T-helper 1 cell treated with Interleukin-12 subunit alpha and Interleukin-12 subunit beta and Interleukin-4 antibody, amounts not matched to agents 30 ng/mL and 1 ng/mL, for 36 hours (primary cell): ENCODE measurements around the gene AIDA. TPM values are rescaled to one million over a fixed set of nuclear protein-coding genes. Genes with fewer than 3 reads are reported as not detected.
"Not testable (repeated sequence)": the region's sequence is repeated elsewhere in the genome, so short reads cannot be mapped to it uniquely, and the experiment has no call there.

Experiments used
- intact Hi-C: fragments of 100-400 bp; cut with micrococcal nuclease; formaldehyde crosslinking; loops from one replicate; pipeline ENCODE4 v1.15.1; 2024
- total RNA-seq: library from RNA; stranded (reverse); gene quantifications from 2 replicates; pipeline ENCODE4 v1.2.3, GENCODE V29; 2022

Gene AIDA
- total RNA-seq, 1 donor from 2014 or later, result 57.2 TPM

- intact Hi-C loops, result loop anchor here (1.0 to 10.0 kb wide), 13 partner anchors 69 to 1911 kb away; partner anchors contain the start of genes DEGS1, FBXO28, NVL and TLR5
Measured at GRCh38 chr1:222713091-222713961, 1.0 kb upstream of the AIDA start.

DNA sequence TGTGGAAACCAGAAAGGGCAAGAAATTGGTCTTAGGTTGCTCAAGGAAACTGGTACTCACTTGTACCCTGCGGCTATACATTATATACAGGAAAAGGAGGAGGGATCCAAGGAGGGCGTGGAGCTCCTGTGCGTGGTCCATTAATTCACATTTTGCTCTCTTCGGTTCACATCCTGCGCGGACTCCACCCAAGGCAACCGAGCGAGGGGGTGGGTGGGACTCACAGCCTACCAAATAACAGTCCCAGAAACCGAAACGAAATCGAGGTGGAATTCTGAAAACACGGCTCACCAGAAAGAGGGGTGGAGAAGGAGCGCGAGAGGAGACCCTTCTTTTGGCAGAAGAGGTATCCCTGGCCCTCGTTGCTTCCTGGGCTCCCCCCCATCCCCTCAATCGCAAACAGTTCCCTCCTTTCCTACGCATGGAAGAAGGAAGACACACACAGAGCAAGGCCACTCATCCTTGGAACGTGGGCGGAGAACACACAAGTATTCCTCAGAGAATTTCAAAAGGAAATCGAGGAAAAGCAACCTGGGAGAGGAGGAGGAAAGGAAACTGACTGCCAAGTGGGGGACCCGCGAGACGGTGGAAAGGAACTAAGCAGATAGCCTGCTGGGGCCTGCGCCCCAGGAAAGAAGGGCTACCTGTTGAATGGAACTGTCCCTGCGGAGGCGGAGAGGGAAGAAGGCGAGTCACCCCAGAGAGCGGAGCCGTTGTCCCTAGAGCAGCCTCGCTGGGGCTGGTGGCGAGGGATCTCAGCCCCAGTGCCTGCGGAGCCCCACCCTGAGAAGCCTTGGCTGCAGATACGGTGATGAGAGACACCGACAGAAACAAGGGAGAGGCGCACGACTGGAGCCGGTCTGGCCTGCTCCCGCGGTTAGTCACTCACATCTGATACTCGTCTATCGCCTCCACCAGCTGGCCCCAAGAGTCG is 705 bp downstream of the AIDA start:
- intact Hi-C loops, result loop anchor here (1.0 to 10.0 kb wide), 13 partner anchors 23 to 1913 kb away; partner anchors contain the start of genes CNIH4, DEGS1, DISP1 and DUSP10

GRCh38 chr1:222709700-222710153 is 2.6 kb downstream of the AIDA start:
- intact Hi-C loops, result loop anchor here (2.0 to 10.0 kb wide), 5 partner anchors 21 to 1915 kb away; partner anchors contain the start of genes FBXO28 and NVL

- intact Hi-C loops, result no loop called here
Measured at GRCh38 chr1:222706815-222707214, 5.5 kb downstream of the AIDA start.

- intact Hi-C loops, result no loop called here
Measured at GRCh38 chr1:222704260-222704659, 8.0 kb downstream of the AIDA start.

DNA sequence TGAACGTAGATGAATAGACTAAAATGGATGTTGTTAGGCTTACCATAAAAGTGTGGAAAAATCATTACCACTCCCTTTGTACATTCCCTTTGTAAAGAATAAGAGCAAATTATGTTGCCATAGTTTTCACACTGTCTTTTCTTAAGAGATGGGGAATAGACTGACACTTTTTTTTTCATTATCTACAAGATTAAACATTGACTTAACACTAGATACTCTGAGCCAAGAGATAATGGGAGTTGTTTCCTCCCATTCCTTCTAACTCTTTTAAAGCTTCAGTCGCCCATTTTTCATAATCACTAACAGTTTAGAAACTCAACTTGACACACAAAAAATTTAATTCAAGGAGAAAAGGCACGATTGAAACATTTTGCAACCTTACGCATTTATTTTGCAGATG is 10.1 kb downstream of the AIDA start:
- intact Hi-C loops, result no loop called here

DNA sequence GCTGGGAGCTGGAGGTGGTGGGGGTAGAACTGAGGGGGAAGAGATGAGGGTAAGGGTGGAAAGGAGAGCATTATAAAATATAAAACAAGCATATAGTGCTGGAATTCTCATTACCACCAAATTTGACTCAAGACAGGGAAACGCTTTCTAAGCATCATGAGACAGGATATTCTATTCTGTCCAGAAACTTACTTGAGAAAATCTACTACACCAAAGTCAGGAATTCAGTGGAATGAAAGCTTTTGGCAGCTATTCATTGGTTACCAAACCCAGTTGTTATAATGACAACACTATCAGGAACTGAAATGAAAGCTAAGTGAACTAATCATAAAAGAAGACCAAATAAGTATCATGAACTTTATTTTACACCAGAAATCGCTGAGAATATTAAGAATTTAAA is 14.5 kb downstream of the AIDA start:
- intact Hi-C loops, result no loop called here

- intact Hi-C loops, result no loop called here
Measured at GRCh38 chr1:222697203-222697602, 15.1 kb downstream of the AIDA start.

GRCh38 chr1:222696741-222697140 is 15.6 kb downstream of the AIDA start:
- intact Hi-C loops, result no loop called here

DNA sequence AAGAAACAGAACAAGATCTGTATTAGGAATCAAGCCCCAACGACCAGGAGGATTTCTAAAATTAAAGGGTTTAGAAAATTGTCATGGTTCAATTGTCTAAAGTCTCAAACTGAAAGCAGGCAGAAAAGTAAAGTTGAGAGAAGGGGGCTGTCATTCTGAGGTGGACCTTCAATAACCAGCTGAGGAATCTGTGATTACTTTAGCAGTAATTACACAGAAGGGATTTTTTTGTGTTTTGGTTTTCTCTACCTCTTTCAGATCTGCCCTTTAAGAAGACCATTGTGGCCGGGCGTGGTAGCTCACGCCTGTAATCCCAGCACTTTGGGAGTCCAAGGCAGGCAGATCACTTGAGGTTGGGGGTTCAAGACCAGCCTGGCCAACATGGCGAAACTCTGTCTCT is 17.4 kb downstream of the AIDA start:
- intact Hi-C loops, result no loop called here

DNA sequence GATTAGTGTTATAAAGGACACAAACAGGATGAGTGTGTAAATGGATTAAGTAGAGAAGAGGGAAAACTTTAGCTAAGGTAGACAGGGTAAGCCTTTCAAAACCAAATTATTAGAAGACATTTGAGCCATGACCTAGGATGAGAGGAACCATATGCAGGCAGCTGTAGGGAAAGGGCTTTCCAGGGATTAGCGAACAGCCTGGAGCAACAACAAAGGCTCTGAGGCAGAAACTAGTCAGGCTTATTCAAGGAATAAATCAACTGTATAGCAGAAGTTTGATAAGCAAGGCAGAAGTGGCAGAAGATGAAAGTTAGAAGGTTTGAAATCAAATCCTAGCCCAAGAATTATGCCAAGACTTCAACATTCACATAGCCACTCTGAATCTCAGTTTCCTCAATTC is 21.3 kb downstream of the AIDA start:
- intact Hi-C loops, result no loop called here

- intact Hi-C loops, result no loop called here
Measured at GRCh38 chr1:222680080-222680479, 32.2 kb downstream of the AIDA start.

DNA sequence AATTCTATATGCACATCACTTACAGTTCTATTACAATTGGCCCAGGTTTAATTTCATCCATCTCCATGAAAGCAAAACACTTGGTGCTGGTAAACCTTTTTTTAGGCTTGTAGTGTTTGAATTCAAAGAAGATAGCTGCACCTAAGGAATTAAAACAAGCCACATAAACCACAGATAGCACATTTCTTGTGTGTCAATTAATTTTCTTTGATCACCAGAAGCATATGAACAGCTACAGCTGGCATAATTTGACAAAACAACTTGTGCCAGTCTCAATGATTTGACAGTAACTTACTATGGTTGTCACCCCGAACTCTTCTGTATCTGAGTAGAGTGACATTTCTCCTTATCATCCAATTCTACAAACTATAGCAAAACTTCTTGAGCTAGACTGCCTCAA is 42.2 kb downstream of the AIDA start:
- intact Hi-C loops, result no loop called here

- intact Hi-C loops, result not testable (repeated sequence)
Measured at GRCh38 chr1:222669107-222669506, 43.2 kb downstream of the AIDA start.

- intact Hi-C loops, result not testable (repeated sequence)
Measured at GRCh38 chr1:222668184-222668583, 44.1 kb downstream of the AIDA start.

DNA sequence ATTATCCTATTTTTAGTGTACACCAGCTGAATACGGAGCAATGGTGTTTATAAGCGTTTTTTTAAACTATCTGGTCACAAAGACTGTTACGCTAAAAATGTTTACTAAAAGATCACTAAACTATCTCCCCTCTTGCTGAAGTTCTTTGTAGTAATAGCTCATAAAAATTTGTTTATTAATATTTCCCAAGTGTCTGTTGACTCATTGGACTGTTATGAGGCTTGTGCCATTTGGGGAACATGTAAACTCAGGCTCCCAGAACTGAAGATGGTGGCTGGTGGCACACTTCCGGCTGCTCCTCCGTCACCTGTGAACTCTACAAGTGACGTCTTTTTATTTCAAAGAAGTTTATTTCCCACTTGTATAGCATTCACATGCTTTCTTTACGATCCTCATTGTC is 46.3 kb downstream of the AIDA start:
- intact Hi-C loops, result no loop called here

- intact Hi-C loops, result no loop called here
Measured at GRCh38 chr1:222663431-222663934, 48.8 kb downstream of the AIDA start.

DNA sequence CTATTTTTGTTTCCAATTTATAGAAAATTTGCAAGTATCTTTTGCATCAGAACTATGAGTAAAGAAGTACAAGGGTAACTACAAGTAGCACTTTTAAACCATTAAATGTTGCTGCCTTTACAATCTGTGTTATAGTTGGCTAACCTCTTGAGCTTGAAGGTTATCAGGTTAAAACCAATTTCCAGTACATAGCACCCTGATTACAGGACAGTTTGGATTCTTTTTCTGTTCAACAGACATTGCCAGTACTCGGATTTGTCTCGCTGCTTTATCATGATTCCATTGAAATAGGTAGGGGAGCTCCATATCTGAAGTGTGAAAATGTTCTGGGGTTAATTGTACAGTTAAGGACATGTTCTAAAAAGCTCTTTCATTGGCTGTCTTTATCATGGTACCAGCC is 54.4 kb downstream of the AIDA start:
- intact Hi-C loops, result loop anchor here (10.0 kb wide), 2 partner anchors 1057 to 1777 kb away; partner anchors contain the start of genes CAPN2 and WDR26

GRCh38 chr1:222656391-222657155 is 55.7 kb downstream of the AIDA start:
- intact Hi-C loops, result loop anchor here (10.0 kb wide), 2 partner anchors 1058 to 1778 kb away; partner anchors contain the start of genes CAPN2 and WDR26

DNA sequence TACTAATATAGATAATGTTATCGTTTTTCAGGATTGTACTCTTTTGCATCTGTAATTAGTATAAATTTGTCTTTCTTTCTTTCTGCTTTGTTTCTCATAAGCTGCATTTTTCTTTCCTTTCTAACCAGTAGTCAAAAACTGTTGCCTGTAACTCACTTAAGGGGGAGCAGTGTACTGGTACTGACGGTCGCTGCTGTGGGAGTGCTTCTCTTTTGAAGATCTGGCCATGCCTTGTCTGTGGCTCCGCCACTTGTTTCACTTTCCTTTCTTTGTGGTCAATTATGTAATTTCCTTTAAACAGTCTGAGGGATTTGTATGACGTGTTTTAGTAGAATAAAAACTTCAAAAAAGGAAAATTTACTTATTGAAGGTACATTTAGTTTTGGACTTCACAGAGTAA is 57.4 kb downstream of the AIDA start:
- intact Hi-C loops, result loop anchor here (1.0 to 10.0 kb wide), 5 partner anchors 56 to 1780 kb away; partner anchors contain the start of genes CAPN2, TAF1A and WDR26
